Right atrium auricular region (tissue), 2 donors: ENCODE results near the gene RPL12. TPM values are rescaled to one million over a fixed set of nuclear protein-coding genes. Genes with fewer than 3 reads are reported as not detected.
A peak's percentile ranks its signal among the peaks of the same experiment; 100 is the strongest.

ENCODE experiments used
- DNase-seq: peaks from one replicate; pipeline ENCODE4 v3.0.0-alpha.2; 2019; ENCODE audit warnings: low spot score
- H3K27ac ChIP-seq, 2 donors: fragments of 200-600 bp; sonication (generic); 1 replicate in 1 of 2; 2 replicates in 1 of 2; pipeline ENCODE4 v1.5.1; 2016 to 2019
- H3K27me3 ChIP-seq, 2 donors: fragments of 200-600 bp; sonication (generic); one replicate each; pipeline versions ENCODE4 v1.5.1 to v1.6.0; 2017 to 2019
- H3K36me3 ChIP-seq: fragments of 200-600 bp; sonication (generic); one replicate; pipeline ENCODE4 v1.5.1; 2016
- H3K4me1 ChIP-seq, 2 donors: fragments of 200-600 bp; sonication (generic); one replicate each; pipeline versions ENCODE4 v1.5.1 to v1.6.0; 2017 to 2019
- H3K4me3 ChIP-seq, 2 donors: fragments of 200-600 bp; sonication (generic); 1 replicate in 1 of 2; 2 replicates in 1 of 2; pipeline ENCODE4 v1.5.1; 2017 to 2019; ENCODE audit warnings: mild to moderate bottlenecking in 1 of 2, moderate library complexity in 1 of 2
- H3K9me3 ChIP-seq, 2 donors: fragments of 200-600 bp; sonication (generic); one replicate each; pipeline ENCODE4 v1.5.1; 2019
- total RNA-seq, 2 donors: library from RNA; depleted of rRNA; stranded (reverse); fragments of >200 nt; gene quantifications; one replicate each; pipeline ENCODE4 v1.1.0, GENCODE V29; 2016
- TF ChIP-seq, protein P1 (sequence below), 2 donors: fragments of 200-600 bp; sonication (generic); IDR thresholded peaks; one replicate each; pipeline ENCODE4 v1.5.1; 2019; ENCODE audit warnings: antibody characterized with exemption in 2 of 2

RPL12 gene
- total RNA-seq, 2 donors from 2014 or later, result 623 to 1,266 TPM

DNA sequence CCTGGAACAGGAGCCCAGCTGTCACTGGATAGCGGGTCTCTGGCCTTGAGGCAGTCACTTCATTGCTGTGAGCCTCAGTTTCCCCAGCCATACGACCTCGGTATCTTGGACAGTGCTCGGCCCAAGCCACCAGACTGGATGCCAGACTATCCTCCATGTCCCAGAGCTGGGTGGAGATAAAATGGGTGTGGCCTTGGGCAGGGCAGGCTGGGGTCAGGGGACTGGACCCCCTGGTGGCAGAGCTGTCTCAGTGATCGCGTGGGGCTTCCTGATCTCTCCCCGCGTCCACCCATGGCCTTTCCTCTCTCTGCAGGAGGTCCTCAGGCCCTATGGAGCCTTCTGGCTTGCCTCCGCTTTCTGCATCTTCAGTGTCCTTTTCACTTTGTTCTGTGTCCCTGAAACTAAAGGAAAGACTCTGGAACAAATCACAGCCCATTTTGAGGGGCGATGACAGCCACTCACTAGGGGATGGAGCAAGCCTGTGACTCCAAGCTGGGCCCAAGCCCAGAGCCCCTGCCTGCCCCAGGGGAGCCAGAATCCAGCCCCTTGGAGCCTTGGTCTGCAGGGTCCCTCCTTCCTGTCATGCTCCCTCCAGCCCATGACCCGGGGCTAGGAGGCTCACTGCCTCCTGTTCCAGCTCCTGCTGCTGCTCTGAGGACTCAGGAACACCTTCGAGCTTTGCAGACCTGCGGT lies 44.3 kb downstream of the RPL12 start:
- Histone ChIP-seq H3K36me3 (peaks cover 21% of the 10 kb centered on the region), H3K27ac (peak overlapping the region in 1 of 2 donors; percentile 27), H3K27me3 (no peaks in the 10 kb centered on the region), H3K4me1 (peaks cover 0 to 16% of the 10 kb centered on the region in 2 donors), H3K4me3 (no peak overlapping the region), H3K9me3 (no peaks in the 10 kb centered on the region)
- TF ChIP-seq, protein P1, sequence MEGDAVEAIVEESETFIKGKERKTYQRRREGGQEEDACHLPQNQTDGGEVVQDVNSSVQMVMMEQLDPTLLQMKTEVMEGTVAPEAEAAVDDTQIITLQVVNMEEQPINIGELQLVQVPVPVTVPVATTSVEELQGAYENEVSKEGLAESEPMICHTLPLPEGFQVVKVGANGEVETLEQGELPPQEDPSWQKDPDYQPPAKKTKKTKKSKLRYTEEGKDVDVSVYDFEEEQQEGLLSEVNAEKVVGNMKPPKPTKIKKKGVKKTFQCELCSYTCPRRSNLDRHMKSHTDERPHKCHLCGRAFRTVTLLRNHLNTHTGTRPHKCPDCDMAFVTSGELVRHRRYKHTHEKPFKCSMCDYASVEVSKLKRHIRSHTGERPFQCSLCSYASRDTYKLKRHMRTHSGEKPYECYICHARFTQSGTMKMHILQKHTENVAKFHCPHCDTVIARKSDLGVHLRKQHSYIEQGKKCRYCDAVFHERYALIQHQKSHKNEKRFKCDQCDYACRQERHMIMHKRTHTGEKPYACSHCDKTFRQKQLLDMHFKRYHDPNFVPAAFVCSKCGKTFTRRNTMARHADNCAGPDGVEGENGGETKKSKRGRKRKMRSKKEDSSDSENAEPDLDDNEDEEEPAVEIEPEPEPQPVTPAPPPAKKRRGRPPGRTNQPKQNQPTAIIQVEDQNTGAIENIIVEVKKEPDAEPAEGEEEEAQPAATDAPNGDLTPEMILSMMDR (IDR thresholded peaks at IDR 0.05), result no peak
- DNase-seq, result no peak

DNA sequence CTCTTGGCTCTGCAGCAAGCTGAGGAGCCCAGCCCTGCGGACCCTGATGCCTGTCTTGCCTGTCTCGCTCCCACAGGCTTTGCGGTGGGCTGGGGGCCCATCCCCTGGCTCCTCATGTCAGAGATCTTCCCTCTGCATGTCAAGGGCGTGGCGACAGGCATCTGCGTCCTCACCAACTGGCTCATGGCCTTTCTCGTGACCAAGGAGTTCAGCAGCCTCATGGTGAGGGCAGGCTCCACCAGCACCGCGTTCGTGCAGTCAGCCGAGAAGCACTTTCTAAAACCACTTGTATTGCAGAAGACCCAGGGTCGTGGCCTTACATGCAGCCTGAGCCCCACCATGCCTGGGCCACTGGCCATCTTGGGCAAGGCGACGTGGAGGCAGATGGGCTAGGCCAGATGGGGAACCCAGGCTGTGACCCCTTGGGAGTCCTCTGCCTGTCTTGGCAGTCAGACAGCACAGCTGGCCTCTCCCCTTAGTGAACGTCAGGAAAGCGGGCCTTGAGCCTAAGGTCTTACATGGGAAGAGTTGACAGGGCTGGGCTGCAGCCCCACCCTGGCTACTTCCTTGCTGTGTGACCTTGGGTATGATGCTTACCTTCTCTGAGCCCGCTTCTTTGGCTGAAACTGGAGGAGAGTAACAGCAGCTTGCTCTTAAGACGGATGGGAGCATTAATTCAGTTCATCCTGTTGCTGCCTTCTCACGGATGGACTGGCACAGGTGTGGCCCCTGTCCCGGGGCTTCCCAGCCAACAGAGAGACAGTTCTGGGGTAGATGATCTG lies 45.7 kb downstream of the RPL12 start:
- H3K27me3 ChIP-seq, result no peaks in the 10 kb centered on the region
- no peak for DNase-seq
- TF ChIP-seq, protein P1 (IDR thresholded peaks at IDR 0.05), result no peak
- peaks cover 0 to 16% of the 10 kb centered on the region in 2 donors for H3K4me1 ChIP-seq
- no peak overlapping the region for H3K4me3 ChIP-seq
- peaks cover 21% of the 10 kb centered on the region for H3K36me3 ChIP-seq
- no peaks in the 10 kb centered on the region for H3K9me3 ChIP-seq
- no peak overlapping the region for H3K27ac ChIP-seq

DNA sequence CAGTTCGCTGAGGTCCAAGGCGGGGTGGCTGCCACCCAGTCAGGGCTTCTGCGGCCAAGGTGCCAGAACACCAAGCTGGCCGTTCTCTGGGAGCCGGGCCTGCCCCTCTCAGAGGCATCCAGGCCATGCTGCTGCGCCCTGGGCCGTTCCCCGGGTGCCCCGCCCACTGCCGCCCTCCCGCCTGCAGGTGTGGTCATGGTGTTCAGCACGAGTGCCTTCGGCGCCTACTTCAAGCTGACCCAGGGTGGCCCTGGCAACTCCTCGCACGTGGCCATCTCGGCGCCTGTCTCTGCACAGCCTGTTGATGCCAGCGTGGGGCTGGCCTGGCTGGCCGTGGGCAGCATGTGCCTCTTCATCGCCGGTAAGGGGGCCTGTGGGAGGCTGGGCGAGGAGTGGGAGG lies 46.6 kb downstream of the RPL12 start:
- no peaks in the 10 kb centered on the region for H3K27me3 ChIP-seq
- no peak overlapping the region for H3K27ac ChIP-seq
- H3K36me3 ChIP-seq, result peaks cover 21% of the 10 kb centered on the region
- no peaks in the 10 kb centered on the region for H3K9me3 ChIP-seq
- no peak overlapping the region for H3K4me3 ChIP-seq
- H3K4me1 ChIP-seq, result peaks cover 0 to 16% of the 10 kb centered on the region in 2 donors
- TF ChIP-seq, protein P1 (IDR thresholded peaks at IDR 0.05), result no peak
- DNase-seq, result no peak

GRCh38 chr9:127403507-127404192 lies 47.6 kb downstream of the RPL12 start:
- Histone ChIP-seq H3K36me3 (peaks cover 21% of the 10 kb centered on the region), H3K27ac (no peak overlapping the region), H3K4me3 (no peak overlapping the region), H3K27me3 (no peaks in the 10 kb centered on the region), H3K9me3 (no peaks in the 10 kb centered on the region), H3K4me1 (peaks cover 0 to 20% of the 10 kb centered on the region in 2 donors)
- TF ChIP-seq, protein P1 (IDR thresholded peaks at IDR 0.05), result no peak
- no peak for DNase-seq

- Histone ChIP-seq H3K27ac (no peak overlapping the region), H3K4me1 (peaks cover 0 to 28% of the 10 kb centered on the region in 2 donors), H3K36me3 (peaks cover 21% of the 10 kb centered on the region), H3K27me3 (no peaks in the 10 kb centered on the region), H3K9me3 (no peaks in the 10 kb centered on the region), H3K4me3 (no peak overlapping the region)
- DNase-seq, result no peak
- TF ChIP-seq, protein P1 (IDR thresholded peaks at IDR 0.05), result no peak
Observed at GRCh38 chr9:127402401-127403090, 48.7 kb downstream of the RPL12 start.
